ENCODE results near the gene LBP. TPM values are rescaled to one million over a fixed set of nuclear protein-coding genes. Genes with fewer than 3 reads are reported as not detected.
"Not testable (repeated sequence)": the region's sequence is repeated elsewhere in the genome, so short reads cannot be mapped to it uniquely, and the experiment has no call there.

Gene LBP
- total and polyA plus RNA-seq, 7 donors, result 0.49 to 1.9 TPM; not detected in 5

DNA sequence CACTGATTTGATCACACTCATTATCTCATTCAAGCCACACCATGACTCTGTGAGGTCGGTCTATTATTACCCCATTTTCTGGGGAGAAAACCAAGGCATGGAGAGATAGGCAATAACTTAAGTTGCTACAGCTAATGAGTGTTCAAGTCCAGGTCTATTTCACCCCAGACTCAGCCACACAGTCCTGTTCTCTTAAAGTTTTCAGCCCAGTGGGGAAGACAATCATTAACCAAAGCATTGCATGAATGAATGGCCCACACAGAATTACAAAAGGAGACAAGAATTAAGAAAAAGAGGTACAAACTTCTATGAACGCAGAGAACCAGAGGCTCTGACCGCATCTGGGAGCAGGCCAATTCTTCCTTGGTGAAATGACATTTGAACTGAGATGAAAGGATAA lies 35.2 kb upstream of the LBP start:
- no peak for DNase-seq
- peaks cover 0 to 6% (median 0%) of the 10 kb centered on the region in 3 donors for H3K27me3 ChIP-seq
- intact Hi-C loops (cut with DNase I), result no loop called here
- H3K27ac ChIP-seq, result no peak overlapping the region
- H3K9me3 ChIP-seq, result no peaks in the 10 kb centered on the region
- no peak for TF ChIP-seq POLR2A (IDR thresholded peaks at IDR 0.05)
- H3K4me3 ChIP-seq, result no peak overlapping the region
- H3K4me1 ChIP-seq, result no peaks in the 10 kb centered on the region
- no peaks in the 10 kb centered on the region for H3K36me3 ChIP-seq
- 82 to 84% methylated on average over 3 of the region's 3 CpGs for WGBS, 2 donors

DNA sequence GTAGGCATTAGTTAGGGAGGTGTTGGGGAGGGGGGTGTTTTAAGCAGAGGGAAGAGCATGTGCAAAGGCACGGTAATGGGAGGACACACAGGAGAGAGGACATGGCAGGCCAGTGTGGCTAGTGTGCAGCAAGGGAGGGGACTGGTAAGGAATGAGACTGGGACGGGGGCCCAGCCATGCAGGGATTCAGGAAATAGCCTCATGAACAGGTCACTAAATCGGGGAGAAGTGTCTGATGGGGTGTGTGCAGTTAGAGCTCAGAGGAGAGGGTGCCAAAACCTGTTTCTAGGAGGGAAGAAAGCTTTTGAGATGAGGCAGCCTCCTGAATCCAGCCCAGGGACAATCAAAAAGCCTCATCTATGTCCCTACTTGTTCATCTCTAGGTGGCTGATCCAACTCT lies 34.8 kb upstream of the LBP start:
- peaks cover 0 to 3% (median 0%) of the 10 kb centered on the region in 3 donors for H3K27me3 ChIP-seq
- no peaks in the 10 kb centered on the region for H3K9me3 ChIP-seq
- DNase-seq, result no peak
- H3K4me1 ChIP-seq, result no peaks in the 10 kb centered on the region
- TF ChIP-seq POLR2AphosphoS5 (IDR thresholded peaks at IDR 0.05), result no peak
- no peak for TF ChIP-seq POLR2A (IDR thresholded peaks at IDR 0.05)
- TF ChIP-seq, protein P1, sequence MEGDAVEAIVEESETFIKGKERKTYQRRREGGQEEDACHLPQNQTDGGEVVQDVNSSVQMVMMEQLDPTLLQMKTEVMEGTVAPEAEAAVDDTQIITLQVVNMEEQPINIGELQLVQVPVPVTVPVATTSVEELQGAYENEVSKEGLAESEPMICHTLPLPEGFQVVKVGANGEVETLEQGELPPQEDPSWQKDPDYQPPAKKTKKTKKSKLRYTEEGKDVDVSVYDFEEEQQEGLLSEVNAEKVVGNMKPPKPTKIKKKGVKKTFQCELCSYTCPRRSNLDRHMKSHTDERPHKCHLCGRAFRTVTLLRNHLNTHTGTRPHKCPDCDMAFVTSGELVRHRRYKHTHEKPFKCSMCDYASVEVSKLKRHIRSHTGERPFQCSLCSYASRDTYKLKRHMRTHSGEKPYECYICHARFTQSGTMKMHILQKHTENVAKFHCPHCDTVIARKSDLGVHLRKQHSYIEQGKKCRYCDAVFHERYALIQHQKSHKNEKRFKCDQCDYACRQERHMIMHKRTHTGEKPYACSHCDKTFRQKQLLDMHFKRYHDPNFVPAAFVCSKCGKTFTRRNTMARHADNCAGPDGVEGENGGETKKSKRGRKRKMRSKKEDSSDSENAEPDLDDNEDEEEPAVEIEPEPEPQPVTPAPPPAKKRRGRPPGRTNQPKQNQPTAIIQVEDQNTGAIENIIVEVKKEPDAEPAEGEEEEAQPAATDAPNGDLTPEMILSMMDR (IDR thresholded peaks at IDR 0.05), result no peak
- TF ChIP-seq EP300 (IDR thresholded peaks at IDR 0.05), result no peak
- intact Hi-C loops (cut with DNase I), result no loop called here
- no peaks in the 10 kb centered on the region for H3K36me3 ChIP-seq
- 47 to 60% methylated on average over 3 of the region's 3 CpGs for WGBS, 2 donors
- no peak overlapping the region for H3K27ac ChIP-seq
- H3K4me3 ChIP-seq, result no peak overlapping the region

DNA sequence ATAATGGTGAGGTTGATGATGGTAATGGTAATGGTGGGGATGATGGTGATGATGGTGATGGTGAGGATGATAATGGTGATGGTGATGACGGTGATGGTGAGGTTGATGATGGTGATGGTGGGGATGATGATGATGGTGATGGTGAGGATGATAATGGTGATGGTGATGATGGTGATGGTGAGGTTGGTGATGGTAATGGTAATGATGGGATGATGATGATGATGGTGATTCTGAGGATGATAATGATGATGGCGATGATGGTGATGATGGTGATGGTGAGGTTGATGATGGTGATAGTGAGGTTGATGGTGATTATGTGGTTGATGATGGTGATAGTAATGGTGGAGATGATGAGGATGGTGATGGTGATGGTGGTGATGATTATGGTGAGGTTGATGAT lies 32.6 kb upstream of the LBP start:
- Histone ChIP-seq H3K9me3 (no peaks in the 10 kb centered on the region), H3K4me1 (no peaks in the 10 kb centered on the region), H3K36me3 (no peaks in the 10 kb centered on the region), H3K4me3 (no peak overlapping the region), H3K27me3 (no peaks in the 10 kb centered on the region), H3K27ac (no peak overlapping the region)
- no peak for TF ChIP-seq POLR2AphosphoS5 (IDR thresholded peaks at IDR 0.05)
- TF ChIP-seq EP300 (IDR thresholded peaks at IDR 0.05), result no peak
- TF ChIP-seq, protein P1 (IDR thresholded peaks at IDR 0.05), result no peak
- no peak for TF ChIP-seq POLR2A (IDR thresholded peaks at IDR 0.05)
- intact Hi-C loops (cut with DNase I), result no loop called here
- DNase-seq, result no peak
- 97% methylated on average over 2 of the region's 2 CpGs for WGBS, 2 donors

DNA sequence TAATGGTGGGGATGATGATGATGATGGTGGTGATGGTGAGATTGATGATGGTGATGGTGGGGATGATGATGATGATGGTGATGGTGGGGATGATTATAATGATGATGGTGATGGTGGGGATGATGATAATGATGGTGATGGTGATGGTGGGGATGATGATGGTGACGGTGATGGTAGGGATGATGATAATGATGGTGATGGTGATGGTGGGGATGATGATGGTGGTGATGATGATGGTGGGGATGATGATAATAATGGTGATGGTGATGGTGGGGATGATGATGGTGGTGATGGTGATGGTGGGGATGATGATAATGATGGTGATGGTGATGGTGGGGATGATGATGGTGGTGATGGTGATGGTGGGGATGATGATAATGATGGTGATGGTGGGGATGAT lies 31.9 kb upstream of the LBP start:
- H3K27me3 ChIP-seq; H3K27ac ChIP-seq; DNase-seq; H3K4me1 ChIP-seq; intact Hi-C loops (cut with DNase I); H3K9me3 ChIP-seq; H3K36me3 ChIP-seq; H3K4me3 ChIP-seq: not testable (repeated sequence)
- WGBS, 2 donors, result 96 to 97% methylated on average over 1 of the region's 1 CpG

DNA sequence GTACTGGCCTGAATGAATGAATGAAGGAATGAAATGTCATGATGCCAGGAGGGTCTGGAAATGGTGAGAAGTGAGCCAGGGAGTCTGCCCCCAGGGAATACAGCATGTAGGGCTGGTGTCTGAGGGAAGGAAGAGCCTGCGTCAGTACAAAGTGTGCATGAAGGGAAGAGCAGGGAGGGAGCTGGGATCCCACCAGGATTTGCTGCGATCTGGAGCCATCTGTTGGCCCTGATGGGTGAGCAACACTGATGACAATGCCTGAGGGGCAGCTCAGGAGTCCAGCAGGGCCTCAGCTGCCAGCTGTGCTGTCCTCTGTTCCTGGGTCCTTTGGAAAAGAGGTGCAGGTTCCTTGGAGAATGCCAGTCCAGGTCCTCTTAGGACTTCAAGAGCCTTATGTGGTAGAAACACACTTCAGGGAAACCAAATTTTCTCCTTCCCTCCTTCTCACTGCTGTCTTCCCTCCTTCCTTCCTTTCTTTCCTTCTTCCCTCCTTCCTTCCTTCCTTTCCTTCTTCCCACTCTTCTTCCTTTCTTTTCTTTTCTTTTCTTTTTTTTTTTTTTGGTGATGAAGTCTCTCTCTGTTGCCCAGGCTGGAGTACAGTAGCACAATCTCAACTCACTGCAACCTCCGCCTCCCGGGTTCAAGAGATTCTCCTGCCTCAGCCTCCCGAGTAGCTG lies 30.9 kb upstream of the LBP start:
- TF ChIP-seq, protein P1 (IDR thresholded peaks at IDR 0.05), result no peak
- TF ChIP-seq EP300 (IDR thresholded peaks at IDR 0.05) (no peak), POLR2AphosphoS5 (IDR thresholded peaks at IDR 0.05) (no peak), POLR2A (IDR thresholded peaks at IDR 0.05) (no peak)
- no peak for DNase-seq
- intact Hi-C loops (cut with DNase I), result no loop called here

DNA sequence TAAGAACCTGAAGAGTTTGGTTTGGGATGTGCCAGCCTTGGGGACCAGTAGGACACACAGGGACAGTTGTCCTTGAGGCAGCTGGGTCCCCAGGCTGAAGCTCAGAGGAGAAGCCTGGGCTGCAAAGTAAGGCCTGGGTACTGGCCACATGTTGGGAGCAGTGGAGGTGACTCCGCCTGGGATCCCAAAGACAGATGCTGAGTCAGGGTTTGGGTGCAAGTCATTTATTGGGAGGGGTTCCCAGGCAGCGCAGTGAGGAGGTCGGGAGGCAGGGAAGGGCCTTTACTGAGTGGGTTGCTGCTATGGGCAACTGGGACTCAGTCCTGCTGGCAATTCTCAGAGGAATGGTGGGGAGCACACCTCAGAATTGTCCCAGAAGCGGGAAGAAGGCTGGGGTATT lies 29.9 kb upstream of the LBP start:
- no peaks in the 10 kb centered on the region for H3K9me3 ChIP-seq
- no peak overlapping the region for H3K4me3 ChIP-seq
- intact Hi-C loops (cut with DNase I), result no loop called here
- H3K27ac ChIP-seq, result no peak overlapping the region
- no peaks in the 10 kb centered on the region for H3K4me1 ChIP-seq
- no peak for DNase-seq
- H3K27me3 ChIP-seq, result peaks cover 0 to 8% (median 0%) of the 10 kb centered on the region in 3 donors
- no peaks in the 10 kb centered on the region for H3K36me3 ChIP-seq
- WGBS, 2 donors, result 85 to 88% methylated on average over 4 of the region's 4 CpGs
- TF ChIP-seq EP300 (IDR thresholded peaks at IDR 0.05), result no peak
- no peak for TF ChIP-seq POLR2A (IDR thresholded peaks at IDR 0.05)
- no peak for TF ChIP-seq POLR2AphosphoS5 (IDR thresholded peaks at IDR 0.05)
- TF ChIP-seq, protein P1 (IDR thresholded peaks at IDR 0.05), result no peak

More for the DNA sequence above, 30.9 kb upstream of the LBP start:
- Histone ChIP-seq H3K9me3 (no peaks in the 10 kb centered on the region), H3K36me3 (no peaks in the 10 kb centered on the region), H3K4me3 (no peak overlapping the region), H3K27me3 (peaks cover 0 to 8% (median 0%) of the 10 kb centered on the region in 3 donors), H3K27ac (no peak overlapping the region), H3K4me1 (no peaks in the 10 kb centered on the region)
- 67 to 70% methylated on average over 5 of the region's 5 CpGs for WGBS, 2 donors

Measured in sigmoid colon (tissue), 7 donors.